Astrocyte (in vitro differentiated cells and primary cell): ENCODE data around the gene DAGLA. TPM values are rescaled to one million over a fixed set of nuclear protein-coding genes. Genes with fewer than 3 reads are reported as not detected.

ENCODE experiments used
- DNase-seq: peaks from one replicate; pipeline ENCODE4 v3.0.0-alpha.2; 2010; ENCODE audit warnings: low read depth
- FAIRE-seq: peaks from 2 replicates; lab custom pipeline; 2011; peaks lifted over from hg19 to GRCh38; lab: Jason Lieb, UNC
- H2AFZ ChIP-seq: 2 replicates; pipeline ENCODE4 v1.6.0; 2012; ENCODE audit warnings: low read depth, low read length, inconsistent platforms
- H3K27ac ChIP-seq: 2 replicates; pipeline ENCODE4 v1.5.1; 2011; ENCODE audit warnings: low read depth, low read length, inconsistent platforms
- H3K27me3 ChIP-seq: 2 replicates; pipeline ENCODE4 v1.6.0; 2011; ENCODE audit warnings: low read length, inconsistent platforms; ENCODE audit not compliant: insufficient read depth
- H3K36me3 ChIP-seq: 2 replicates; pipeline ENCODE4 v1.5.1; 2011; ENCODE audit warnings: low read length, inconsistent platforms; ENCODE audit not compliant: insufficient read depth
- H3K4me1 ChIP-seq: 2 replicates; pipeline ENCODE4 v1.5.1; 2011; ENCODE audit warnings: low read length, inconsistent platforms; ENCODE audit not compliant: insufficient read depth
- H3K4me2 ChIP-seq: 2 replicates; pipeline ENCODE4 v1.6.0; 2012; ENCODE audit warnings: low read length, inconsistent platforms
- H3K4me3 ChIP-seq: 2 replicates; pipeline ENCODE4 v1.5.1; 2011; ENCODE audit warnings: low read depth, mild to moderate bottlenecking, low read length, inconsistent platforms; ENCODE audit not compliant: insufficient read depth
- H3K79me2 ChIP-seq: 2 replicates; pipeline ENCODE4 v1.6.0; 2012; ENCODE audit warnings: mild to moderate bottlenecking, low read length, inconsistent platforms; ENCODE audit not compliant: insufficient read depth
- H3K9ac ChIP-seq: 2 replicates; pipeline ENCODE4 v1.6.0; 2012; ENCODE audit warnings: mild to moderate bottlenecking, low read length, inconsistent platforms
- H3K9me3 ChIP-seq: 2 replicates; pipeline ENCODE4 v1.5.1; 2012; ENCODE audit warnings: low read depth, mild to moderate bottlenecking, low read length, inconsistent platforms; ENCODE audit not compliant: insufficient read depth
- H4K20me1 ChIP-seq: 2 replicates; pipeline ENCODE4 v1.6.0; 2012; ENCODE audit warnings: low read length, inconsistent platforms; ENCODE audit not compliant: insufficient read depth
- H3K27ac Mint-ChIP-seq: one replicate; pipeline ENCODE4 v1.8.0; 2021; ENCODE audit warnings: mild to moderate bottlenecking, mixed read lengths; ENCODE audit not compliant: unreplicated experiment
- H3K27me3 Mint-ChIP-seq: one replicate; pipeline ENCODE4 v1.8.0; 2021; ENCODE audit warnings: low read depth, mixed read lengths; ENCODE audit not compliant: unreplicated experiment
- H3K36me3 Mint-ChIP-seq: one replicate; pipeline ENCODE4 v1.8.0; 2021; ENCODE audit warnings: low read depth, mixed read lengths; ENCODE audit not compliant: unreplicated experiment
- H3K4me1 Mint-ChIP-seq: one replicate; pipeline ENCODE4 v1.8.0; 2021; ENCODE audit warnings: low read depth, mixed read lengths; ENCODE audit not compliant: unreplicated experiment
- H3K4me3 Mint-ChIP-seq: one replicate; pipeline ENCODE4 v1.8.0; 2021; ENCODE audit warnings: mild to moderate bottlenecking, moderate library complexity, mixed read lengths; ENCODE audit not compliant: unreplicated experiment
- H3K9me3 Mint-ChIP-seq: one replicate; pipeline ENCODE4 v1.8.0; 2021; ENCODE audit warnings: mild to moderate bottlenecking, mixed read lengths; ENCODE audit not compliant: unreplicated experiment
- EZH2 ChIP-seq: IDR thresholded peaks from 2 replicates; pipeline ENCODE4 v1.6.1; 2012; ENCODE audit warnings: mild to moderate bottlenecking, low read length, inconsistent platforms; ENCODE audit not compliant: insufficient read depth
- total RNA-seq: library from RNA; stranded (reverse); gene quantifications from 2 replicates; pipeline ENCODE4 v1.2.1, GENCODE V29; 2021
- TF ChIP-seq, protein P1 (sequence below): IDR thresholded peaks from 2 replicates; pipeline ENCODE4 v1.5.1; 2011; ENCODE audit warnings: low read depth, mild to moderate bottlenecking, inconsistent platforms, low read length, moderate library complexity; ENCODE audit not compliant: insufficient read depth

DAGLA gene
- total RNA-seq, 1 donor from 2014 or later, result 5.5 TPM

DNA sequence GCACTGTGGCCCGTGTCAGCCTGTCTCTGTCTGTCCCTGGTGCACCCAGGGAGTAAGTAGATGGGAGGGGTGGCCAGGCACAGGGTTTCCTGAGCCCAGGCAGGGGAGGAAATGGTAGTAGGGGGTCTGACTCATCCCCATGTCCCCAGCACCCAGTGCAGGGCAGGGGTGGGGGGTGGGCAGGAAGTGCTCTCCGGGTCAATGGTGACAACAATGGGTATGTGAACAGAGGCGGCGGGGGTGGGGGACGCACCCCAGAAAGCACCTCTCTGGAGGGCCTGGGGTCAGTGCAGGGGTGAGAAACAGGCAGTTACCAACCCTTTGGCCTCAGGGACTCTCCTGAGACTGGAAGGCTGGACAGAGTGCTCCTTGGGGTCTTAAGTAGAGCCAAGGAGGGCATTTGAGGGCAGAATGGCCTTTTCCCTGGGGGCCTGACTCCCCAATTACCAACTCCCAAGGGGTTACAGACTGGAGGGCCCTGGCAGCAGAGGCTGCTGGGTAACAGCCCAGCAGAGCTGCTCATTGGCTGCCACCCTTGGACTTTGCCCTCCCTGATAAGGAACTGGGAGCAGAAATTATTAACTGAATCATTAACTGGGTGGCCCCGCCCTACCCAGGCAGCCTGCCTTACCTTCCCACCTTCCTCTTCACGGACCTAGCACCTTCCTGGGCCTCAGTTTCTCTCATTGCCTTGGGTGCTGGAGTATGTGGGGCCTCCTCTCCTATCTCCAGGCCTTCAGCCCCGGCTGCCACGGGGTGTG, 76.4 kb downstream of the DAGLA start:
- Histone ChIP-seq H3K27ac (peak overlapping the region; percentile 51), H3K4me1 (peaks cover 54% of the 10 kb centered on the region), H3K4me3 (no peak overlapping the region), H3K36me3 (no peaks in the 10 kb centered on the region), H3K4me2 (peak overlapping the region; percentile 68), H2AFZ (peak overlapping the region; percentile 37), H3K79me2 (peaks cover 68% of the 10 kb centered on the region), H4K20me1 (peaks cover 4% of the 10 kb centered on the region), H3K9me3 (no peaks in the 10 kb centered on the region), H3K27me3 (no peaks in the 10 kb centered on the region), H3K9ac (peak overlapping the region; percentile 60)
- Mint-ChIP-seq H3K36me3 (peaks cover 2% of the 10 kb centered on the region), H3K4me3 (peak overlapping the region; percentile 31), H3K27ac (peak overlapping the region; percentile 62), H3K9me3 (no peaks in the 10 kb centered on the region), H3K27me3 (no peaks in the 10 kb centered on the region), H3K4me1 (peaks cover 20% of the 10 kb centered on the region)
- TF ChIP-seq EZH2, result no peak
- TF ChIP-seq, protein P1, sequence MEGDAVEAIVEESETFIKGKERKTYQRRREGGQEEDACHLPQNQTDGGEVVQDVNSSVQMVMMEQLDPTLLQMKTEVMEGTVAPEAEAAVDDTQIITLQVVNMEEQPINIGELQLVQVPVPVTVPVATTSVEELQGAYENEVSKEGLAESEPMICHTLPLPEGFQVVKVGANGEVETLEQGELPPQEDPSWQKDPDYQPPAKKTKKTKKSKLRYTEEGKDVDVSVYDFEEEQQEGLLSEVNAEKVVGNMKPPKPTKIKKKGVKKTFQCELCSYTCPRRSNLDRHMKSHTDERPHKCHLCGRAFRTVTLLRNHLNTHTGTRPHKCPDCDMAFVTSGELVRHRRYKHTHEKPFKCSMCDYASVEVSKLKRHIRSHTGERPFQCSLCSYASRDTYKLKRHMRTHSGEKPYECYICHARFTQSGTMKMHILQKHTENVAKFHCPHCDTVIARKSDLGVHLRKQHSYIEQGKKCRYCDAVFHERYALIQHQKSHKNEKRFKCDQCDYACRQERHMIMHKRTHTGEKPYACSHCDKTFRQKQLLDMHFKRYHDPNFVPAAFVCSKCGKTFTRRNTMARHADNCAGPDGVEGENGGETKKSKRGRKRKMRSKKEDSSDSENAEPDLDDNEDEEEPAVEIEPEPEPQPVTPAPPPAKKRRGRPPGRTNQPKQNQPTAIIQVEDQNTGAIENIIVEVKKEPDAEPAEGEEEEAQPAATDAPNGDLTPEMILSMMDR, result no peak
- FAIRE-seq, result no peak
- DNase-seq, result peak; percentile 26

DNA sequence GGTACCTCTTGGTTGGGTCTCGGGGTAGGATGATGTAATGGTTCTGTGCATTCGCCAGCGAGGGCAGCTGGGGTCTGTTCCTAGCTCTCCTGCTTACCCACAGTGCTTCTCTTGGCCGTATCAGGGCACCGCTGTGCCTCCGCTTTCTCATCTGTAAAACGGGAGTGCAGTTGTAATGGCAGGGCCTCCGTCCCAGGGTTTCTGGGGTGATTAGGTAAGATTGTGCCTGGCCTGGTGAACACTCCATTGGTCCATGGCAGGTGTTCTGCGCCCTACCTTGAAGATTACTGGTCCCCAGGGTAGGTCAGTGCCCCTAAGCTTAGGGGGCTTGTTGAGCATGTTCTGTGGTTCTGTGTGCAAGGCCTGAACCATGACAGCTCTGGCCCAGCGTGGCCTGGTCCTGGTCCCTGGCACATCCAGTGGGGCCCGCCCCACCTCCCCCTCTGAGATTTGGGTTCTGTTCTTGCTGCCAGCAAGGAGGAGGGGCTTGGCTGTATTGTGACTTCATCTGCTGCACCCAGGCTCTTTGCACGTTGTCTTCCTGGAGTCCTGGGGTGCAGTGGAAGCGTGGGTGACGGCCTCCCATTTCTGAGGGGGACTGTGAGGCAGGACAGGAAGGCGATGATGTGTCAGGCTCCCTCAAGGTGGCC, 77.1 kb downstream of the DAGLA start:
- no peak for FAIRE-seq
- no peak overlapping the region for H3K9ac ChIP-seq
- no peak overlapping the region for H3K27ac ChIP-seq
- Mint-ChIP-seq H3K27me3 (no peaks in the 10 kb centered on the region), H3K4me3 (peak overlapping the region; percentile 31), H3K27ac (no peak overlapping the region), H3K36me3 (peaks cover 4% of the 10 kb centered on the region), H3K4me1 (peaks cover 24% of the 10 kb centered on the region), H3K9me3 (no peaks in the 10 kb centered on the region)
- TF ChIP-seq, protein P1, result no peak
- no peak for TF ChIP-seq EZH2
- peaks cover 74% of the 10 kb centered on the region for H3K79me2 ChIP-seq
- H3K4me2 ChIP-seq, result peak overlapping the region; percentile 68
- H3K36me3 ChIP-seq, result no peaks in the 10 kb centered on the region
- no peak overlapping the region for H2AFZ ChIP-seq
- H3K27me3 ChIP-seq, result no peaks in the 10 kb centered on the region
- H3K9me3 ChIP-seq, result no peaks in the 10 kb centered on the region
- H3K4me3 ChIP-seq, result no peak overlapping the region
- DNase-seq, result no peak
- peaks cover 54% of the 10 kb centered on the region for H3K4me1 ChIP-seq
- peaks cover 10% of the 10 kb centered on the region for H4K20me1 ChIP-seq
